DMS79 treated with DMSO at 0.1 percent for 48 hours (cell line): ENCODE results near the gene IGDCC3.

ENCODE experiments used
- DNase-seq: peaks from one replicate; lab custom pipeline; 2025; lab: John Stamatoyannopoulos, UW

IGDCC3 gene

DNA sequence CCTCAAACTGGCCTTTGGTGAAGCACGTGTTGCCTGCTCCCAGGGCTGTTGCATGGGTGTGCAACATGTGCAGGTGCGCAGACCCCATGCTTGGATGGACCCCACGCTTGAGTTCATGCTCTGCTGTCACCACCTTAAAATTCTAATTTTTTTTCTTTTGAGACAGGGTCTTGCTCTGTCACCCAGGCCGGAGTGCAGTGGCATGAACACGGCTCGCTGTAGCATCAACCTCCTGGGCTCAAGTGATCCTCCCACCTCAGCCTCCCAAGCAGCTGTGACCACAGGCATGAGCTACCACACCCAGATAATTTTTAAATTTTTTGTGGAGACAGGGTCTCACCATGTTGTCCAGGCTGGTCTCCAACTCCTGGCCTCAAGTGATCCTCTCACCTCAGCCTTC, 9.1 kb upstream of the IGDCC3 start:
- no peak for DNase-seq

DNA sequence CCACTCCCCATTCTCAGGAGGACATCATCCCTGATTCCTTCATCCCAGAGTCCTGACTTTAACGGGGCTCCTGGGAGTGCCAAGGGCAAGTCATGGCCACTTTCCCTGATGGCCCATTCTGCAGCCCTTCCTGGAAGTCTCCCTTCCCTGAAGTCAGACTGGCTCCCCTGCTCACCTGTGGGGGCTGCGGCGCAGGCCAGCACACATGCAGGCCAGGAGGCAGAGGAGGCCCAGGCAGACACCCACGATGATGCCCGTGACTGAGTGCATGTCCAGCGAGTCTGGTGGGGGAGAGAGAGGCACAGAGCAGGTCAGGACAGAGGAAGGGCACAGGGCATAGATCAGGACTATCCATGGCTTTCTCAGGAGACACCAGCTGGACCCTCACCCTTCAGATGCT, 8.6 kb upstream of the IGDCC3 start:
- DNase-seq: no peak

- no peak for DNase-seq
Observed at GRCh38 chr15:65385870-65386258, 8.1 kb upstream of the IGDCC3 start.

DNA sequence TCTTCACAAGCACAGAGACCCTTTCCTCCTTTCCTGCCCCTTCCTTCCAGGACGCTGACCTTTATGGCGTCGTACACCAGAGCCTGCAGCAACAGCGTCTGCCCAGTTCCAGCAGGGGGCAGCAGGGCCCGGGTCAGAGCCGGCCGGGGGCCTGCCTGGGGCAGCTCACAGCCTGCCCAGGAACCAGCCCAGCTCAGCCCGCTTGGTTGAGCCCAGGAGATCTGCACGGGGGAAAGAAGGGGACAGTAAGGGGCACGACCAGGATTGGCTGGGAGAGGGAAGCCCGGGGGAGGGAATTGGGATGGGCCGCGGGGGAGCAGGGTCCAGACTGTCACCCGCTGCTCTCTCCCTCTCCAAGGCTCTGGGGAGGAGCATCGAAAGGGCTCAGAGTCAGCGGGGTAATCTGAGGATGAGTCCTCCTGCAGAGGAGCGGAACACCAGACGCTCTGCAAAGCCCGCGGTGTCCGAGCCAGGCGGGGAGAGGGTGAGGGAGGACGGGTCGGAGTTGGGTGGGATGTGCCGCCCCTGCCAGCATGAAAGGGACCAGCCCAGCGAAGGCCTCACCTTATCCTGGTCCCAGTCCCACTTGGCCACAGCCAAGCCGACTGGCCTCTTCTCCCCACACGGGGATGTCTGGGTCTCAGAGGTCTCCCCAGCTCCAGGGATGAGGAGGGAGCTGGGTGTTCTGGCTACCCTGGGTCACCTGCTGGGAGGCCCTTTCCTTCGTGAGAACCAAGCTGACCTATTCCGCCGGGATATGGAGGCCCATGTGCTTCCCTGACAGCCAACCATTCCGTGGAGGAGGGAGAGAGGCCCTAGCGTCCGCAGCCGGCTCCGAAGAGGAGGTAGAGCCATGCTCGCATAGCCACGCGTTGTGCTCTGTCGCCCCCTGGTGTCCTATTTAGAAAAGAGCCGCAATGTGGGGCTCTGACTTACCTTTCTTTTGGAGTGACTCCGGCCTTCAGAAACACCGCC, 7.4 kb upstream of the IGDCC3 start:
- DNase-seq: peak; percentile 54

DNA sequence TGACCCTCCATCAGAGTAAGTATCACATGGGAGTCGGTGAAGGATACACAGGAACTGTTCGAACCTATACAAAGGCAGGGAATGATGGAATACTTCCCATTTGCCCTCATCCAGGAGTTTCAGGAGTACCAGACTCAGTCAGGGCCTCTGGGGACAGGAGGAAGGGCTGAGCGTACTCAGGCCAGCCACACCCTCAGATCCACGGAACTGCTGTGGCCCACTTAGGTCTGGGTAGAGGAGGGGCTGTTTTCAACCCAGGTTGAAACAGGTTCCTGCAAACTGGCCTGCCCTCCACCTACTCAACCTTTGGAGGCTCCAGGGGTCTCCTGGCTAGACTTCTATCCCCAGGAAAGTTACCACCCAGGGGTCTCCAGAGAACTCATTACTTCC, 6.7 kb upstream of the IGDCC3 start:
- DNase-seq: no peak

DNA sequence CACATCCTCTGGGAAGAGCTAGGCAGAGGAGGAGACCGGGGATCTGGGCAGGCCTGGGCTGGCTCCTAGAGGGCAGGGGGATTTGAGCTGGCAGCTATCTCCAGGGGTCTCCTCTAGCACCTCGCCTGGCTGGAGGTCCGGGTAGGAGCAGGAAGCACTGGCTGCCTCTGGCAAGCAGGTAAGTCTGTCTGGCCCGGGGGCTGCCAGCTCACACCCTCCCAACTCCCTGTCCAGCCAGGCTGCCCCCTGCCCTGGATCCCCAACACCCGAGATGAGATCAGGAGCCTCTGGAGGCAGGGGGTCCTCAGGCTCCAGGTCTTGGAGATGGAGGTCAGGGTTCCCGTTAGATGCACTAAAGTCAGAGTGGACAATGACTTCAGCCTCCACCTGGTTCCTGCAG, 6.2 kb upstream of the IGDCC3 start:
- no peak for DNase-seq

DNA sequence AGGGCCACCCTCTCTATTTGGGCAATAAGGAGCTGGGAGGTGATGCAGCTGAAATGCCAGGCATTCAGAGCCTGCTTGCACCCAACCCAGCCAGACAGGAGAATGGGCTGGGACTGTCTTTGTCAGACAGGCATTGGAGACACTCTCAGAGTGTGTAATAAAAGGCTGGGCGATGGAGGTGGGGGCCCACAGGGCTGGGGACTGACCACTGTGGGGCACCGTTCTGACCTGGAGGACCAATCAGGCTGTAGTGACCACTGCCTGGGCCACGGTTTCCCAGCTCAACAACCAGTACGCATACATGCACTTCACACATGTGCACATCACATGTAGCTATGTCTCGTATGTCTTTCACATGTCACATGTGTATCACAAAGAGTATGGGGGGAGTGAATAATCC, 5.7 kb upstream of the IGDCC3 start:
- no peak for DNase-seq

GRCh38 chr15:65382921-65383320, 5.1 kb upstream of the IGDCC3 start:
- no peak for DNase-seq

- no peak for DNase-seq
Observed at GRCh38 chr15:65382146-65382491, 4.3 kb upstream of the IGDCC3 start.

- no peak for DNase-seq
Observed at GRCh38 chr15:65381445-65382145, 3.8 kb upstream of the IGDCC3 start.

- no peak for DNase-seq
Observed at GRCh38 chr15:65379986-65380385, 2.2 kb upstream of the IGDCC3 start.

DNA sequence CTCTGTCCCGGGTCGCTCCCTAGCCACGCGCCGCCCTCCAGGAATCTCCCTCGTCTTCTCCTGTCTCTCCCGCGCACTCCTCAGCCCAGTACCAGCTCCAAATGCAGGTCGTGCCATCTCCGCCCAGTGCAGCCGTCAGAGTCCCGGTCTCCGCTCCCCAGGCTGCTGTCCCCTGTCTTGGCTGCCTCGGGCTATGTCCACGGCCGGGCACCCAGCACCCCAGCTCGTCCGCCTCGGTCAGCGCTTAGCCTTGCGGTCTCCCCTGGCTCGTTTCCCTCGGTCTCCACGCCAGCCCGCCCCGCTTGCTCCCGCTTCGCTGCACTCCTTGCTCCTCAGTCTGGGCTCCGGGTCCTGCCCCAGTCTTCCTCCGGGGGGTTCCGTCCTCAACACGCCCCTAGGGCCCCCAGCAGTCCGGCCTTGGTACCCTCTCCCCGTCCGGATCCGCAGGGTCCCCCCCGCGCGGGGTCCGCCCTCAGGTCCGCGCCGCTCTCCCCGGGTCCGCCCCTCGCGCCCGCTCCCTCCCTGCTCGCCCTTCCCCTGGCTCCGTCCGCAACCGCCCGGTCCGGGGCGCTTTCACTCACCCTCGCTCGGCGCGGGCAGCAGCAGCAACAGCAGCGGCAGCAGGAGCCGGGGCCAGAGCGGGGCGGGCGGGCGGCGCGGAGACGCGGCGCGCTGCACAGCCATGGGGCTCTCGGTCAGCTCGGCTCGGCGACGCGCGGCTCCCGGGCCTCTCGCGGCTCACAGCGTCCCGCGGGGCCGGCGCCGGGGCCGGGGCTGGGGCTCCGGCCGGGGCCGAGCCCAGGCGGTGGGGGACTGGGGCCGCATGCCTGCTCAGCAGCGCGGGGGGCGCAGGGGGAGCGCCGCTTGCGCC, 462 bp downstream of the IGDCC3 start:
- no peak for DNase-seq

DNA sequence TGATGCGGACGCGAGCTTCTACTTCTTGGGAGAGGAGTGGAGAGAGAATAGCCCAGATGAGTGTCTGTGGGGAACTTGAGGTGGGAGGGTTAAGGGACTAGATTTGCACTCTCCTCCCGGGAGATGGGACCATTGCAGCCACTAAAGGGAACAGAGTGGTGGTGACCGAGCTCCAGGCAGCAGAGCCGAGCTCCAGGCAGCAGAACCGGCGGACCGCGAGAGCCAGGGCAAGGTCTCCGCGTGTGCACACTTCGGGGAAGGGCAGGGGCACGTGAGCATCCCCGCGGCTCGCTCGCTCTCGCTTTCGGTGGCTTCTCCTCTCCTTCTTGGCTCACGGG, 1.1 kb downstream of the IGDCC3 start:
- no peak for DNase-seq

DNA sequence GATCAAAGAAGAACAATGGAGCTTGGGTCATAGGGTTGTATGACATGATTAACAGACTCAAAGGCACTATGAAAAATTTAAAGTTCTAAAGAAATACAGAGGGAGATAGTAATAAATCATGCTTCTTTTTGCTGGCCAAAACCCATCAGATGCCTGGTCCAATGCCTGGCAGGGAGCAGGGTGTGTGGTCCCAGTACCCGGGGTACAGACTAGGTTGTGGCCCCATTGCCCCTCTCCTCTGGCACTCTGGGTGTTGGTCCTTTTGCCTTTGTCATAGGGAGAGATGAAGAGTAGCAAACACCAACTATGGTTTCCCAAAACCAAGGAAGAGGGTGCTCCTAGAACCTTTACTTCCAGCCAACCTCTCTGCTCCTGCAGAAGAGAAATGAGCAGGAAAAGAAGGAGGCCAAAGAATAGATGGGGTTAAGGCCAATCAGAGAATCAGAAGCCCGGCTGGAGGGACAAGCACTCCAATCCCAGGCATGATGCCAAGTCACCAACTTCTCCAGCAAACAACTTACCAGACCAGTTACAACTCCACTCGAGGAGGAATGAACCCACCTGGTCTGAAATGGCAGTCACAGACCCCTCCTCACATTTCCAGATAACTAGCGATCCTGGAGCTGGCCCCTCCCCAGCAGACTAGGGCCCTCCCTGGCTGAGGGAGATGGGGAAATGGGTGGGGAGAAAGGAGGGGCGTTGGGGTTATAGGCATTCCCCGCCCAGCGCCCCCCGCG, 1.8 kb downstream of the IGDCC3 start:
- DNase-seq: peak; percentile 16

- DNase-seq: no peak
Observed at GRCh38 chr15:65374821-65375401, 2.9 kb downstream of the IGDCC3 start.

DNA sequence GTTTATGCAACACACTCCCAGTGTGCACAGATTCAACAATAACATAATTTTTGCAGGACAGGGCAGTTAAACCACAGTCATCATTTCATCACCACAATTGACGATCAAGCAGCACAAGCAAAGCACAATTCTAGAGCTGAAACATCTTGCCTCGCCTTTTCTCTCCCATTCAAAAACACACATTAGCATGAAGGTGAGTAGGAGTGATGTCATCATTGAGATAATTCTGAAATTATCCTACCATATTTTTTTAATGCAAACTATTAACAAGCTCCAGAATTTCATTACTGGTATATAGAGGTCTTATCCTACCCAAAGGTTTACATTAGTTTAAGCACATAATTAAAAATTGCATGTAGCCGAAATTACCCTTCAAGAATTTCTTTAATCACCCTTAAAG, 3.5 kb downstream of the IGDCC3 start:
- DNase-seq: no peak

DNA sequence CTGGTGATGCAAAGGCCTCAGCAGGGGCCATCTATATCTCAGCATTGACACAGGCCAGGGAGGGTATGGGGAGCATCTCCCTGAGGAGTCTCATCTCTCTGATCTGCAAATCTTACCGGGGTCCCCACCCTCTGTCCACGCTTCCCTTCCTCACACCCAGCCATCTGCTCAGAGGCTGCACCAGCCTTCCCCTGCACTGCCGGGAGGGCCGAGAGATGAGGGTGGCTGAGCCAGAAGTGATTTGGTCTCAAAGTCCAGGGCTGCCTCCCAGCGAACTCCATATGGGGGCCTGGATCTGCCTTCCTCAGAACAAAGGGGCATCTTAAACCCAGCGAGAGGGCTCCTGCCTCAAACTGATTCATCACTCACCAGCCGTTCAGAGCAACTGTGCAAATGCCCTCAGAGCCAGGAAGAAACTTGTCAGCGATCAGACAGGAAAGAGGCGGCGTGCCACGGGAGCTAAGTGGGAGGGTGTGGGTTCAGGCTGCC, 4.6 kb downstream of the IGDCC3 start:
- no peak for DNase-seq

DNA sequence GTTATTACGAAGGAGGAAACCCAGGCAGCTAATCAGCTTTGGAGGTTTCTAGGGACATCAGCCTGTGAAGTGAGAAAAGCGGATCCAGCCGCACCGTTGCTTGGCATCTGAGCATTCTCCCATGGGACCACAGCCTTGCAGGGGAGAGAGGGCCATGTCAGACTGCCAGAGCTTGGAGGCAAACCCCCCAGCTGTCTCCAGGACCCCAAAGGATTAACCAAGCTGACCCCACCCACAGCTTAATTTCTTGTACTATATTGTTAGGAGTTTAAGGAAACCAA, 5.1 kb downstream of the IGDCC3 start:
- no peak for DNase-seq

DNA sequence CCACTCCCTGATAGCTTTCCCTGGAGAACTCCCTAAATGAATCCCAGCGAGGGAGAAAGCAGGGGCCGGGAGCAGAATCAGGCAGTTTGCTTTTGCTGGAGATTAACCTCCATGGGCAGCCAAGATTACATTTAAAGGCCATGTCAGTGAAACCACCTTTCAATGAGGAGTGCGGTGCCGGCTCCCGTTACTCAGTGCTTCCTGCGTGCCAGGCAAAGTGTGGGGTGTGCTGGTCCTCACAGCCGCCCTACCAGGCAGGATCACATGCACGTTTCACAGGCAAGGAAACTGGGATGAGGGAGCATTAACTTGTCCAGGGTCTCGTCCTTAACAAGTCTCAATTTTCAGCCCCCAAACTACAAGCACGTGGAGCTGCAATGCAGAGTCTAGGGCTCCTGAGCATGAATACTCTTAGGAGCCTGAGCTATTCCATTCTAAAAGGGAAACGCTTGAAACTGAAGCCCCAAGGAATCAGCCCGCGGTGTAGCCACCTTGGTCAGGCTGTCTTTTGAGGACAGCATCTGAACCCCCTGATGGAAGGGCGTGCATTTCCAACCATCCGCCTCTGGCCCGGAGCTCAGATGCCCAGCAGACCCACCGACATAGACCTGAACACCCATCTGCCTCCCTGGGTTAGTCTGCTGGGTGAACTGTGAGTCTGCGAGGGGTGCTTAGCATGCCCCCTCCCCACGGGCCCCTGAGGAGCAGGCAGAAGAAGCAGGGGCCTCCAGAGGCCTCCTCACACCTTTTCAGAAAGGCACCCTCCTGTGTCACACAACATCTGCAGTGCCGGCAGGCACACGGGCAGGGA, 5.6 kb downstream of the IGDCC3 start:
- DNase-seq: no peak

DNA sequence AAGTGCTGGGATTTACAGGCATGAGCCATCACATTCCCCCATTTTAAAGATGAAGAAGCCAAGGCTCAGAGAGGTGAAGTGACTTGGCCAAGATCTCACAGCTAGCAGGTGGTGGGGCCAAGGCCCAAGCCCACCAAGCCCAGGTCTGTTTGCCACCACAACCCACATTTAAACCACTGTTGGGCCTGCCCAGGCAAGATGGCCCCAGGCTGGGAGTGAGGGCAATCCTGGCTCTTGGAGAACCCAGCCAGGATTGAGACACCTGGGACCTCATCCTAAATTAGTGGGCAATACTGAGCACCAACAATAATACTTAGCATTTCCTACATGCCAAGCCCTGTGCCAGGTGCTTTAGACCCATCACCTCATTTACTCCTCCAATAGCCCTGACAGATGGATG, 6.9 kb downstream of the IGDCC3 start:
- no peak for DNase-seq

GRCh38 chr15:65369651-65370050, 8.2 kb downstream of the IGDCC3 start:
- no peak for DNase-seq
